ENCODE measurements around the gene RETREG2. TPM values are rescaled to one million over a fixed set of nuclear protein-coding genes. Genes with fewer than 3 reads are reported as not detected.
"Not testable (repeated sequence)": the region's sequence is repeated elsewhere in the genome, so short reads cannot be mapped to it uniquely, and the experiment has no call there.

The RETREG2 gene
- total and polyA plus RNA-seq, 2 donors from 2014 or later = 106 to 112 TPM

- no peaks in the 10 kb centered on the region for H3K36me3 ChIP-seq (ENCODE audit: control insufficient read depth in 2 of 3, insufficient read depth in 3 of 3, low read length in 3 of 3)
- no peak for FAIRE-seq
- H3K4me3 ChIP-seq (ENCODE audit: low read length in 3 of 3) = no peak overlapping the region
- DNase-seq = no peak
- no peak overlapping the region for H3K27ac ChIP-seq (ENCODE audit: low read depth in 2 of 2, low read length in 2 of 2)
- intact Hi-C loops (cut with DNase I) = no loop called here
- H3K4me1 ChIP-seq (ENCODE audit: control insufficient read depth in 2 of 3, insufficient read depth in 2 of 3, low read depth in 1 of 3, low read length in 3 of 3) = no peaks in the 10 kb centered on the region
- H3K9me3 ChIP-seq (ENCODE audit: control insufficient read depth in 2 of 3, insufficient read depth in 1 of 3, low read length in 3 of 3) = no peaks in the 10 kb centered on the region
- H3K9ac ChIP-seq (ENCODE audit: low read length in 3 of 3) = no peak overlapping the region
- H3K27me3 ChIP-seq (ENCODE audit: control insufficient read depth, insufficient read depth, low read length) = no peaks in the 10 kb centered on the region
- TF ChIP-seq CTCF (IDR thresholded peaks at IDR 0.05; ENCODE audit: borderline replicate concordance, extremely low read depth, insufficient read depth) = no peak
Observed at GRCh38 chr2:219199470-219200211, 21.6 kb downstream of the RETREG2 start.

GRCh38 chr2:219200502-219201326 is 22.6 kb downstream of the RETREG2 start:
- H3K27ac ChIP-seq (ENCODE audit: low read depth in 2 of 2, low read length in 2 of 2); H3K4me1 ChIP-seq (ENCODE audit: control insufficient read depth in 2 of 3, insufficient read depth in 2 of 3, low read depth in 1 of 3, low read length in 3 of 3); intact Hi-C loops (cut with DNase I); H3K36me3 ChIP-seq (ENCODE audit: control insufficient read depth in 2 of 3, insufficient read depth in 3 of 3, low read length in 3 of 3); H3K27me3 ChIP-seq (ENCODE audit: control insufficient read depth, insufficient read depth, low read length); H3K9me3 ChIP-seq (ENCODE audit: control insufficient read depth in 2 of 3, insufficient read depth in 1 of 3, low read length in 3 of 3); H3K4me3 ChIP-seq (ENCODE audit: low read length in 3 of 3); FAIRE-seq; DNase-seq; H3K9ac ChIP-seq (ENCODE audit: low read length in 3 of 3): not testable (repeated sequence)

GRCh38 chr2:219201331-219201730 is 23.3 kb downstream of the RETREG2 start:
- FAIRE-seq; H3K27me3 ChIP-seq (ENCODE audit: control insufficient read depth, insufficient read depth, low read length); H3K9ac ChIP-seq (ENCODE audit: low read length in 3 of 3); H3K27ac ChIP-seq (ENCODE audit: low read depth in 2 of 2, low read length in 2 of 2); H3K4me1 ChIP-seq (ENCODE audit: control insufficient read depth in 2 of 3, insufficient read depth in 2 of 3, low read depth in 1 of 3, low read length in 3 of 3); intact Hi-C loops (cut with DNase I); H3K9me3 ChIP-seq (ENCODE audit: control insufficient read depth in 2 of 3, insufficient read depth in 1 of 3, low read length in 3 of 3); H3K4me3 ChIP-seq (ENCODE audit: low read length in 3 of 3); H3K36me3 ChIP-seq (ENCODE audit: control insufficient read depth in 2 of 3, insufficient read depth in 3 of 3, low read length in 3 of 3): not testable (repeated sequence)
- peak in 1 of 5 donors; percentile 58 for DNase-seq

GRCh38 chr2:219204425-219205164 is 26.5 kb downstream of the RETREG2 start:
- Histone ChIP-seq H3K36me3 (ENCODE audit: control insufficient read depth in 2 of 3, insufficient read depth in 3 of 3, low read length in 3 of 3) (peaks cover 0 to 15% (median 10%) of the 10 kb centered on the region in 3 donors), H3K4me1 (ENCODE audit: control insufficient read depth in 2 of 3, insufficient read depth in 2 of 3, low read depth in 1 of 3, low read length in 3 of 3) (peaks cover 8 to 14% (median 9%) of the 10 kb centered on the region in 3 donors), H3K27me3 (ENCODE audit: control insufficient read depth, insufficient read depth, low read length) (no peaks in the 10 kb centered on the region), H3K4me3 (ENCODE audit: low read length in 3 of 3) (no peak overlapping the region), H3K9me3 (ENCODE audit: control insufficient read depth in 2 of 3, insufficient read depth in 1 of 3, low read length in 3 of 3) (no peaks in the 10 kb centered on the region), H3K27ac (ENCODE audit: low read depth in 2 of 2, low read length in 2 of 2) (no peak overlapping the region), H3K9ac (ENCODE audit: low read length in 3 of 3) (no peak overlapping the region)
- intact Hi-C loops (cut with DNase I) = no loop called here
- DNase-seq (peak in 1 of 5 donors; percentile 30), FAIRE-seq (no peak)
- no peak for TF ChIP-seq CTCF (IDR thresholded peaks at IDR 0.05; ENCODE audit: borderline replicate concordance, extremely low read depth, insufficient read depth)

Measured in kidney (tissue), 14 donors.